Measurements from ENCODE around the gene CHAC2. TPM values are rescaled to one million over a fixed set of nuclear protein-coding genes. Genes with fewer than 3 reads are reported as not detected.
"Not testable (repeated sequence)": the region's sequence is repeated elsewhere in the genome, so short reads cannot be mapped to it uniquely, and the experiment has no call there.

CHAC2 gene
- 1 to 10 TPM; 5.5 to 7.3 TPM for total RNA-seq

GRCh38 chr2:53767405-53768241 is at the start of gene CHAC2:
TSS of gene CHAC2 (plus strand) at chr2:53767804. CDS start at chr2:53767887, 83 bp downstream.
- H3K9me3 Mint-ChIP-seq, result no peaks in the 10 kb centered on the region
- peaks cover 25% of the 10 kb centered on the region for H3K4me1 Mint-ChIP-seq
- peak within 1 kb of the TSS; percentile 84 for H3K27ac Mint-ChIP-seq
- H3K36me3 Mint-ChIP-seq, result peaks cover 20% of the 10 kb centered on the region
- H3K27me3 Mint-ChIP-seq, result no peaks in the 10 kb centered on the region
- POLR2A ChIA-PET, result interaction anchor here (0.6 to 4.5 kb wide), 7 partner anchors 9 to 948 kb away, joined by 4 to 46 read pairs (median 5); partner anchors contain the start of genes ASB3, ERLEC1 and PSME4
- peak; percentile 95 for ATAC-seq (ENCODE audit: low read depth)
- DNase-seq, result peak; percentile 86
- peak within 1 kb of the TSS; percentile 91 for H3K4me3 Mint-ChIP-seq

DNA sequence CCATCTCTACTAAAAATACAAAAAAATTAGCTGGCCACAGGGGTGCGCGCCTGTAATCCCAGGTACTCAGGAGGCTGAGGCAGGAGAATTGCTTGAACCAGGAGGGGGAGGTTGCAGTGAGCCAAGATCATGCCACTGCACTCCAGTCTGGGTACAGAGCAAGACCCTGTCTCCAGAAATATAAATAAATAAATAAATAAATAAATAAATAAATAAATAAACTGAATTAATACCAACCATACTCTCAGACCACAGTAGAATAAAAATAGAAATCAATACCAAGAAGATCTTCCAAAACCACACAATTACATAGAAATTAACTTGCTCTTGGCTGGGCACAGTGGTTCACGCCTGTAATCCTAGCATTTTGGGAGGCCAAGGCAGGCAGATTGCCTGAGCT is 46.7 kb upstream of the CHAC2 start:
- POLR2A ChIA-PET, H3K4me3 Mint-ChIP-seq: not testable (repeated sequence)

GRCh38 chr2:53724536-53724935 is 43.1 kb upstream of the CHAC2 start:
- Mint-ChIP-seq H3K27ac (no peak overlapping the region), H3K9me3 (peaks cover 6% of the 10 kb centered on the region), H3K36me3 (peaks cover 30% of the 10 kb centered on the region), H3K4me1 (peaks cover 4% of the 10 kb centered on the region), H3K4me3 (no peak overlapping the region), H3K27me3 (no peaks in the 10 kb centered on the region)
- POLR2A ChIA-PET, result no interaction called here
- ATAC-seq (ENCODE audit: low read depth), result no peak
- no peak for DNase-seq

More for the DNA sequence above, 46.7 kb upstream of the CHAC2 start:
- H3K4me1 Mint-ChIP-seq; H3K27me3 Mint-ChIP-seq; H3K27ac Mint-ChIP-seq; ATAC-seq (ENCODE audit: low read depth); DNase-seq; H3K9me3 Mint-ChIP-seq: not testable (repeated sequence)
- H3K36me3 Mint-ChIP-seq, result peaks cover 35% of the 10 kb centered on the region

GRCh38 chr2:53725662-53726061 is 41.9 kb upstream of the CHAC2 start:
- no peak overlapping the region for H3K4me3 Mint-ChIP-seq
- ATAC-seq (ENCODE audit: low read depth) (no peak), DNase-seq (no peak)
- H3K36me3 Mint-ChIP-seq, result peaks cover 33% of the 10 kb centered on the region
- POLR2A ChIA-PET, result no interaction called here
- no peaks in the 10 kb centered on the region for H3K27me3 Mint-ChIP-seq
- peaks cover 6% of the 10 kb centered on the region for H3K9me3 Mint-ChIP-seq
- H3K4me1 Mint-ChIP-seq, result peaks cover 4% of the 10 kb centered on the region
- no peak overlapping the region for H3K27ac Mint-ChIP-seq

DNA sequence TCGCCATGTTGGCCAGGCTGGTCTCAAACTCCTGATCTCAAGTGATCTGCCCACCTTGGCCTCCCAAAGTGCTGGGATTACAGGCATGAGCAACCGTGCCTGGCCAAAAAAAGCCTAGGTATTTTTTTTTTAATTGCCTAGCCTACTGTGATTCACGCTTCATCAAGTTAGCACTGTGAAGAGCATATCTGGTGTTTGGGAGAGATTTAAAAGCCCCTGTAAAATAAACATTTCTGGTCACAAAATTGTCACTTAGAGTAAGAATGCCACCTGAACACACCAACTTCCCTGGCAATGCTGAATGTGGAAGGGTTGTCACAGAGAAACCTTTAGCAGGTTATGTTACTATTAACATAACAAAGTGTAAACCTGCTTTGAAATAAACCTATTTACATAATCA is 39.7 kb upstream of the CHAC2 start:
- H3K27ac Mint-ChIP-seq, result no peak overlapping the region
- H3K4me3 Mint-ChIP-seq, result no peak overlapping the region
- POLR2A ChIA-PET, result no interaction called here
- DNase-seq (no peak), ATAC-seq (ENCODE audit: low read depth) (no peak)
- H3K36me3 Mint-ChIP-seq, result peaks cover 23% of the 10 kb centered on the region
- peaks cover 6% of the 10 kb centered on the region for H3K9me3 Mint-ChIP-seq
- H3K27me3 Mint-ChIP-seq, result no peaks in the 10 kb centered on the region
- peaks cover 4% of the 10 kb centered on the region for H3K4me1 Mint-ChIP-seq

GRCh38 chr2:53729143-53729762 is 38.4 kb upstream of the CHAC2 start:
- no peak overlapping the region for H3K4me3 Mint-ChIP-seq
- POLR2A ChIA-PET, result no interaction called here
- peaks cover 26% of the 10 kb centered on the region for H3K36me3 Mint-ChIP-seq
- no peaks in the 10 kb centered on the region for H3K27me3 Mint-ChIP-seq
- H3K27ac Mint-ChIP-seq, result no peak overlapping the region
- H3K9me3 Mint-ChIP-seq, result peaks cover 6% of the 10 kb centered on the region
- H3K4me1 Mint-ChIP-seq, result peaks cover 4% of the 10 kb centered on the region
- no peak for DNase-seq
- no peak for ATAC-seq (ENCODE audit: low read depth)

- no peaks in the 10 kb centered on the region for H3K9me3 Mint-ChIP-seq
- H3K27ac Mint-ChIP-seq, result no peak overlapping the region
- DNase-seq, result no peak
- ATAC-seq (ENCODE audit: low read depth), result no peak
- POLR2A ChIA-PET, result no interaction called here
- peaks cover 32% of the 10 kb centered on the region for H3K36me3 Mint-ChIP-seq
- no peak overlapping the region for H3K4me3 Mint-ChIP-seq
- no peaks in the 10 kb centered on the region for H3K27me3 Mint-ChIP-seq
- H3K4me1 Mint-ChIP-seq, result no peaks in the 10 kb centered on the region
Measured at GRCh38 chr2:53737091-53737490, 30.5 kb upstream of the CHAC2 start.

DNA sequence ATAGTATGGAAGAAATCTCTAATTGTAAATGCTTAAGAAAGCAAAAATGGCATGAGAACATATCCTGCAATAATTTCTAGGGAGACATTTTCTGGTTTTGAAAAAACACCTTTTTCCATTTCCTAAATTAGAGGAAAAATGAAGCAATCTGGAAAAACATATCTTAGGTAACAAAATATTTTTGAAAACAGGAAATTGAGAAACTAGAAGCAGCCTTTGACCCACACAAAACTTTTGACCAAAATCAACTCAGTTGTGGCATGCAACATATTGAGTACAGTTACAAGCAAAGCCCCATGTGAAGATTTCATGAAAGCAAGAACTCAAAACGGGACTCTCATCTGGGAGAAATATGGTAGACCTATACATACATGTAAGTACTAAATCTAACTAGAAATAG is 28.6 kb upstream of the CHAC2 start:
- POLR2A ChIA-PET, result no interaction called here
- Mint-ChIP-seq H3K36me3 (peaks cover 33% of the 10 kb centered on the region), H3K9me3 (no peaks in the 10 kb centered on the region)

GRCh38 chr2:53740170-53740569 is 27.4 kb upstream of the CHAC2 start:
- Mint-ChIP-seq H3K4me1 (peaks cover 2% of the 10 kb centered on the region), H3K27me3 (no peaks in the 10 kb centered on the region), H3K9me3 (no peaks in the 10 kb centered on the region), H3K4me3 (no peak overlapping the region), H3K27ac (no peak overlapping the region), H3K36me3 (peaks cover 24% of the 10 kb centered on the region)
- no peak for DNase-seq
- ATAC-seq (ENCODE audit: low read depth), result no peak
- POLR2A ChIA-PET, result interaction anchor here (0.6 kb wide), 1 partner anchor 704 kb away, joined by 3 read pairs; no protein-coding TSS in a partner anchor

More for the DNA sequence above, 28.6 kb upstream of the CHAC2 start:
- Mint-ChIP-seq H3K27me3 (no peaks in the 10 kb centered on the region), H3K4me3 (no peak overlapping the region), H3K4me1 (peaks cover 2% of the 10 kb centered on the region), H3K27ac (no peak overlapping the region)
- no peak for DNase-seq
- ATAC-seq (ENCODE audit: low read depth), result no peak

DNA sequence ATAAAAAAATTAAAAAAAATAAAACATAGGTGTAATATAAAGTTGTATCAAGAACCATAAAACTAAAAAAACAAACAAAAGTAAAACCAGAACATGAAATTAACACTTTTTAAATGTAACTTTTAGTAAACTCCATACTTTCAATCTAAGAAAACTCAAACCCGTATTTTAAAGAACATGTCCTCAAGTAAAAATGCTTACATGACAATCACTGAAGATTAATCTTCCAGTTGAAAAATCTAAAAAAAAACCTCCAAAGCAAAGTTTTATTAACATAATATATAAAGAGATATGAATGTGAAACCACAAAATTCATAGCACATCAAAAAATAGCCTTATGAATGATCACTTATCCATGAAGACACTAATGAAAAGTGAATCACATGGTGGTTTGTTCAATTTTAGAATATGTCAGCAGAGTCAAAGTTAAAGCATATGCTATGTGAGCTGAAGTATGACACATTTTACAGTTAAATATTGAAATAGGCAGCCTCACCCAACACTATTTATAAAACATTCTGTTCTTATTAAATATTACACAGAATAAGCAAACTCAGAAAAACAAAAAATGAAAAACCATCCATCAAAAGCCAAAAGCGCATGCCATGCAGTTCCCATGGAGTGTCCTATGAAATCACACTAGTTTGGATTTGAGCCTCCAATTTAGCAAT is 23.1 kb upstream of the CHAC2 start:
- H3K27me3 Mint-ChIP-seq, result no peaks in the 10 kb centered on the region
- no peaks in the 10 kb centered on the region for H3K9me3 Mint-ChIP-seq
- H3K4me1 Mint-ChIP-seq, result peaks cover 2% of the 10 kb centered on the region
- H3K4me3 Mint-ChIP-seq, result no peak overlapping the region
- DNase-seq, result no peak
- no peak overlapping the region for H3K27ac Mint-ChIP-seq
- no peak for ATAC-seq (ENCODE audit: low read depth)
- POLR2A ChIA-PET, result no interaction called here
- peaks cover 37% of the 10 kb centered on the region for H3K36me3 Mint-ChIP-seq

DNA sequence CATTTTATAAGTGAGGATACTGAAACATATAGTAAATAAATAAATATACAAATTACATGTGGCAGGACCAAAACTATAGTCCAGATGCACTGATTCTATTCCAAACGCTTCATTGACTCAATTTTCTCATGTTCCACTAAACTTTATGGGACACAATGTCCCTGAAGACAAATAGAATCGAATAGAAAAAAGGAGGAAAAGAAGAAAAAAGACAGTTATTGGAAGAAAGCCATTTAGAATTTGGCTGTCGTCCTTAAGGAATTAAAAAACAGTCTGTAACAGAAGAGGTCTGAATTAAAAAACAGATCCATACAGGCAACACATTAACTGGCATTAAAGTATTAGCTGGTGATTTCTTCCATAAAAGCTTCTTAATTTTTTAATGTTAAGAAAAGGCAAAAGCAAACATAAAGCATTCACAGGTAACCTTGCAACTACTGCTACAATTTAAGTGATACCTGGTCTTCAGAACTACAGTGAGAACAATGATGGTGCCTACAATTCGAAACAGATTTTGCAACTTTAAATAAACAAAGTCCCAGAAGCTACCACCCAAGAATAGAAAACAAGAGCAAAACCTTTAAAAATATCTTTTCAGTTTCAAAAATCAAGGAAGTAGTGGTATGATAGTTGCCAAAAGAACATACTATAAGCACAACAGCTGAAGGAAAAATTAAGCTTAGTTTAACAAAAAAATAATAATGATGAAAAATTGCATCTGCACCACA is 17.4 kb upstream of the CHAC2 start:
- H3K9me3 Mint-ChIP-seq, result no peaks in the 10 kb centered on the region
- H3K4me3 Mint-ChIP-seq, result no peak overlapping the region
- H3K36me3 Mint-ChIP-seq, result peaks cover 31% of the 10 kb centered on the region
- no peak overlapping the region for H3K27ac Mint-ChIP-seq
- POLR2A ChIA-PET, result no interaction called here
- ATAC-seq (ENCODE audit: low read depth) (no peak), DNase-seq (no peak)
- peaks cover 1% of the 10 kb centered on the region for H3K4me1 Mint-ChIP-seq
- no peaks in the 10 kb centered on the region for H3K27me3 Mint-ChIP-seq

GRCh38 chr2:53751728-53752127 is 15.9 kb upstream of the CHAC2 start:
- no peak for ATAC-seq (ENCODE audit: low read depth)
- peaks cover 1% of the 10 kb centered on the region for H3K4me1 Mint-ChIP-seq
- H3K9me3 Mint-ChIP-seq, result no peaks in the 10 kb centered on the region
- H3K27ac Mint-ChIP-seq, result no peak overlapping the region
- H3K4me3 Mint-ChIP-seq, result no peak overlapping the region
- peaks cover 30% of the 10 kb centered on the region for H3K36me3 Mint-ChIP-seq
- POLR2A ChIA-PET, result no interaction called here
- no peak for DNase-seq
- no peaks in the 10 kb centered on the region for H3K27me3 Mint-ChIP-seq

DNA sequence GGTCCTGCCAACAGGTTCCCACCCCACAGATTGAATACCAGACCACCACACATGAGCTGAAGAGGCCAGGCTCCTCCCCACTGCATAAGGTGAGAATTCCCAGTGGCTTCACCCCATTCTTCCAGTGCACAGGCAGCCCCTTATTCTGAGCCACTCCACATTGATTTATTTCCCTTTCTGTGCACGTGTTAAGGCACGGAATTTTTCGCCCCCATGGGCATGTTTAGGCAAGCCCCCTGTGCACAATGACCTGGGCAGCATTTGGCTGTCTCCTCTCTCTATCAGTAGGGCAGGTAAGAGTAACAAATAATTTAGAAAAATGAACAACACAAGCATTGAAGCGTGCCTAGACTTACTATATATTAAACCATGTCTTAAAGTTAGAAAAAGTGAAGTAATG is 15.2 kb upstream of the CHAC2 start:
- Mint-ChIP-seq H3K9me3 (no peaks in the 10 kb centered on the region), H3K4me1 (peaks cover 1% of the 10 kb centered on the region), H3K27me3 (no peaks in the 10 kb centered on the region), H3K36me3 (peaks cover 34% of the 10 kb centered on the region), H3K4me3 (no peak overlapping the region), H3K27ac (no peak overlapping the region)
- DNase-seq (no peak), ATAC-seq (ENCODE audit: low read depth) (no peak)
- POLR2A ChIA-PET, result no interaction called here

All from activated naive CD8-positive, alpha-beta T cell treated with anti-CD3 and anti-CD28 coated beads, Interleukin-2, amount 10 ng/mL, durations not matched to agents 7 days and 5 days (primary cell).